GM23248 (cell line): Measurements from ENCODE around the gene FGF4.

Experiments
- EZH2 ChIP-seq: fragments of 200-600 bp; sonication (generic); IDR thresholded peaks from 2 replicates; pipeline ENCODE4 v1.6.1; 2018; ENCODE audit warnings: antibody characterized with exemption, mild to moderate bottlenecking; ENCODE audit not compliant: insufficient read depth, poor library complexity, severe bottlenecking
- EZH2phosphoT487 ChIP-seq: fragments of 200-600 bp; sonication (generic); IDR thresholded peaks from 2 replicates; pipeline ENCODE4 v1.6.1; 2018; ENCODE audit warnings: antibody characterized with exemption, moderate library complexity, mild to moderate bottlenecking, low read depth; ENCODE audit not compliant: insufficient read depth

- no peak for TF ChIP-seq EZH2phosphoT487
- TF ChIP-seq EZH2: no peak
Observed at GRCh38 chr11:69797737-69798528, 22.8 kb upstream of the FGF4 start.
